ENCODE results near the gene RASAL1.
A peak's percentile ranks its signal among the peaks of the same experiment; 100 is the strongest.

RASAL1 gene

DNA sequence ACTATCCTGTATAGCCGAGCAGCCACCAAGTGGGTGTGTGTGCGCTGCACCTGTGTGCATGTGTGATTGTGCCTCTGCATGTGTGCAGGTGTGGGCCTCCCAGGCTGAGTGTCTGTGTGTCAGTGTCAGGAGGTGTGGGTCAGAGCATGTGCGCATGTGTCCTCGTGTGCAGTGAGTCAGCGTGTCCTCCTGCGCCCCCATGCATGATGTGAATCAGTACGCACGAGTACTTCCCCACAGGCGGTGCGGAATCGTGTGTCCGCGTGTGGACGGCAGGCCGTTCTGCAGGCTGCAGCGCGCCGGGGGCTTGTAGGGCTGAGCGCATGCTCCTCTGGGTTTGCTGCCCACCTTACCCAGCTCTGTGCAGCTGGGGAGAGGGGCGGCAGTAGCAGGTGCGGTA lies 44.8 kb downstream of the RASAL1 start:
- Histone ChIP-seq H3K27ac (ENCODE audit: low read depth, low read length, poor library complexity, severe bottlenecking) (peak overlapping the region; percentile 97), H3K4me1 (ENCODE audit: insufficient read depth, low read length, severe bottlenecking) (peaks cover 80% of the 10 kb centered on the region), H3K79me2 (ENCODE audit: insufficient read depth, low read length) (no peaks in the 10 kb centered on the region)

DNA sequence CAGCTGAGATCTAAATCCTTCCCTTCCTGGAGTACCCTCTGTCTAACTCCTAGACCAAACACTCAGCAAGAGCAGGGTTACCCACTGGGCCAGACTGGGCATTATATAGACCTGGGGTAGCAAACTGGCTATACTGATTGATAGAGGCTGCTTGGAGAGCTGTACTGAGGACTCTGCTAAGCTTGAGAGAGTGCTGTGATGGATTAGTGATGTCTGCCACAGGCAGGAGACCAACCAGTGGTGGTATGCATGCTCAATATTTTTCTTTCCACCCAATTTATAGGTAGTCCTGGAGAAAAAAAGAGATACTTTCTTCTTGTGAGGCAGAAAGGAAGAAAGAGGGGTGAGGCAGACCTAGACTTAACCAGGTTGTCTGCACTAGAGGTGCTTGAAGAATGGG lies 45.7 kb downstream of the RASAL1 start:
- Histone ChIP-seq H3K9me2 (ENCODE audit: low read depth, low read length) (no peaks in the 10 kb centered on the region), H3K27me3 (ENCODE audit: insufficient read depth, low read length) (no peaks in the 10 kb centered on the region), H4K20me1 (ENCODE audit: insufficient read depth, low read length) (no peaks in the 10 kb centered on the region), H3K4me2 (ENCODE audit: low read length) (peak overlapping the region; percentile 52; the same call in 1 of the 2 replicates), H3K9me3 (ENCODE audit: low read length) (no peaks in the 10 kb centered on the region), H3F3A (ENCODE audit: insufficient read depth, low read length) (peaks cover 16% of the 10 kb centered on the region), H3K27ac (ENCODE audit: low read depth, low read length, poor library complexity, severe bottlenecking) (peak overlapping the region; percentile 97), H3K4me1 (ENCODE audit: insufficient read depth, low read length, severe bottlenecking) (peaks cover 89% of the 10 kb centered on the region), H3K79me2 (ENCODE audit: insufficient read depth, low read length) (no peaks in the 10 kb centered on the region), H3K9ac (ENCODE audit: low read length) (peak overlapping the region; percentile 39), H3K36me3 (ENCODE audit: insufficient read depth, low read length) (peaks cover 86% of the 10 kb centered on the region), H2AFZ (ENCODE audit: low read length) (no peak overlapping the region), H3K4me3 (ENCODE audit: low read depth, low read length, poor library complexity, severe bottlenecking) (peak overlapping the region; percentile 23)
- TF ChIP-seq EZH2 (IDR thresholded peaks at IDR 0.05; ENCODE audit: borderline replicate concordance, low read length): no peak
- TF ChIP-seq, protein P1, sequence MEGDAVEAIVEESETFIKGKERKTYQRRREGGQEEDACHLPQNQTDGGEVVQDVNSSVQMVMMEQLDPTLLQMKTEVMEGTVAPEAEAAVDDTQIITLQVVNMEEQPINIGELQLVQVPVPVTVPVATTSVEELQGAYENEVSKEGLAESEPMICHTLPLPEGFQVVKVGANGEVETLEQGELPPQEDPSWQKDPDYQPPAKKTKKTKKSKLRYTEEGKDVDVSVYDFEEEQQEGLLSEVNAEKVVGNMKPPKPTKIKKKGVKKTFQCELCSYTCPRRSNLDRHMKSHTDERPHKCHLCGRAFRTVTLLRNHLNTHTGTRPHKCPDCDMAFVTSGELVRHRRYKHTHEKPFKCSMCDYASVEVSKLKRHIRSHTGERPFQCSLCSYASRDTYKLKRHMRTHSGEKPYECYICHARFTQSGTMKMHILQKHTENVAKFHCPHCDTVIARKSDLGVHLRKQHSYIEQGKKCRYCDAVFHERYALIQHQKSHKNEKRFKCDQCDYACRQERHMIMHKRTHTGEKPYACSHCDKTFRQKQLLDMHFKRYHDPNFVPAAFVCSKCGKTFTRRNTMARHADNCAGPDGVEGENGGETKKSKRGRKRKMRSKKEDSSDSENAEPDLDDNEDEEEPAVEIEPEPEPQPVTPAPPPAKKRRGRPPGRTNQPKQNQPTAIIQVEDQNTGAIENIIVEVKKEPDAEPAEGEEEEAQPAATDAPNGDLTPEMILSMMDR (IDR thresholded peaks at IDR 0.05; ENCODE audit: low read length): no peak

More for the DNA sequence above, 44.8 kb downstream of the RASAL1 start:
- Histone ChIP-seq H3K36me3 (ENCODE audit: insufficient read depth, low read length) (peaks cover 86% of the 10 kb centered on the region), H3K9me2 (ENCODE audit: low read depth, low read length) (no peaks in the 10 kb centered on the region), H3K4me3 (ENCODE audit: low read depth, low read length, poor library complexity, severe bottlenecking) (peak overlapping the region; percentile 23), H2AFZ (ENCODE audit: low read length) (no peak overlapping the region), H3K4me2 (ENCODE audit: low read length) (peak overlapping the region; percentile 52), H3K9me3 (ENCODE audit: low read length) (no peaks in the 10 kb centered on the region), H4K20me1 (ENCODE audit: insufficient read depth, low read length) (no peaks in the 10 kb centered on the region), H3K27me3 (ENCODE audit: insufficient read depth, low read length) (no peaks in the 10 kb centered on the region), H3F3A (ENCODE audit: insufficient read depth, low read length) (peaks cover 9% of the 10 kb centered on the region), H3K9ac (ENCODE audit: low read length) (peak overlapping the region; percentile 39; the same call in 1 of the 2 replicates)
- TF ChIP-seq EZH2 (IDR thresholded peaks at IDR 0.05; ENCODE audit: borderline replicate concordance, low read length): no peak
- TF ChIP-seq, protein P1 (IDR thresholded peaks at IDR 0.05; ENCODE audit: low read length): no peak

DNA sequence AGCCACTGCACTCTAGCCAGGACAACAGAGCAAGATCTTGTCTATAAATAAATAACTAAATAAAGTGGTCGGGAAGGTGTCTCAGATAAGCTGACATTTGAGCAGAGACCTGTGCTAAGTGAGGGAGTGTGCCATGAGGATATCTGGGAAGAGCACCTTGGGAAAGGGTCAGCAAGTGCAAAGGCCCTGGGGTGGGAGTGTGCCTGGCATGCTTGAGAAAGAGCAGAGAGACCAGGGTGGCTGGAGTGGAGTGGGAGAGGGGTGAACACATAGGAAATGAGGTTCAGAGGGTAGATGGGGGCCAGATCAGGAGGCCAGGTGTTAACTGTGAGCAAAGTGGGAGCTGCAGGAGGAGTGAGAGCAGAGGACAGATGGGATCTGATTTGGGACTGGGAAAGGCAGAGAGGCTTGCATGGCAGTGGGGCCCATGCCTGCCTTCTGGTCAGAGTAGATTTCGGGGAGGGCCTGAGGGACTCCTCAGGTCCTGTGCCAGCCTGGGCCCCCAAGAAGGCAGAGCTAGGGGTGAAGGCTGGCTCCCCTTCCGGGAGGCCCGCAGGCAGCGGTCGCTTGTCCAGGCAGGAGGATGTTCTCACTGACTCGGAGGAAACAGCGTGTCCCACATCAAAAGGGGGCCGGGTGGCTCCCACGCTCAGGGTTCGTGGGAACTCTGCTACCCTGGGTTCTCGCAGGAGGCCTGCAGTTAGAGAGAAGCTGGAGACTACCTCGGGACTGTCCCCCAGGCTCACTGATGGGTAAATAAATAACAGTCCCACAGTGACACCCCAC lies 46.4 kb downstream of the RASAL1 start:
- H3K27ac ChIP-seq (ENCODE audit: low read depth, low read length, poor library complexity, severe bottlenecking): peak overlapping the region; percentile 97
- H3K9ac ChIP-seq (ENCODE audit: low read length): peak overlapping the region; percentile 39
- H3K79me2 ChIP-seq (ENCODE audit: insufficient read depth, low read length): no peaks in the 10 kb centered on the region
- H3K9me2 ChIP-seq (ENCODE audit: low read depth, low read length): no peaks in the 10 kb centered on the region
- H3K4me2 ChIP-seq (ENCODE audit: low read length): peak overlapping the region; percentile 52; the same call in 1 of the 2 replicates
- no peaks in the 10 kb centered on the region for H4K20me1 ChIP-seq (ENCODE audit: insufficient read depth, low read length)
- no peak overlapping the region for H3K4me3 ChIP-seq (ENCODE audit: low read depth, low read length, poor library complexity, severe bottlenecking)
- H3K36me3 ChIP-seq (ENCODE audit: insufficient read depth, low read length): peaks cover 88% of the 10 kb centered on the region
- peaks cover 20% of the 10 kb centered on the region for H3F3A ChIP-seq (ENCODE audit: insufficient read depth, low read length)
- no peak overlapping the region for H2AFZ ChIP-seq (ENCODE audit: low read length)
- no peak for TF ChIP-seq EZH2 (IDR thresholded peaks at IDR 0.05; ENCODE audit: borderline replicate concordance, low read length)
- TF ChIP-seq, protein P1 (IDR thresholded peaks at IDR 0.05; ENCODE audit: low read length): no peak
- peaks cover 96% of the 10 kb centered on the region for H3K4me1 ChIP-seq (ENCODE audit: insufficient read depth, low read length, severe bottlenecking)
- no peaks in the 10 kb centered on the region for H3K27me3 ChIP-seq (ENCODE audit: insufficient read depth, low read length)
- H3K9me3 ChIP-seq (ENCODE audit: low read length): no peaks in the 10 kb centered on the region
